ENCODE measurements around the gene NADSYN1. TPM values are rescaled to one million over a fixed set of nuclear protein-coding genes. Genes with fewer than 3 reads are reported as not detected.

NADSYN1 gene
- total RNA-seq, 2 donors from 2014 or later: 18.0 to 18.8 TPM

DNA sequence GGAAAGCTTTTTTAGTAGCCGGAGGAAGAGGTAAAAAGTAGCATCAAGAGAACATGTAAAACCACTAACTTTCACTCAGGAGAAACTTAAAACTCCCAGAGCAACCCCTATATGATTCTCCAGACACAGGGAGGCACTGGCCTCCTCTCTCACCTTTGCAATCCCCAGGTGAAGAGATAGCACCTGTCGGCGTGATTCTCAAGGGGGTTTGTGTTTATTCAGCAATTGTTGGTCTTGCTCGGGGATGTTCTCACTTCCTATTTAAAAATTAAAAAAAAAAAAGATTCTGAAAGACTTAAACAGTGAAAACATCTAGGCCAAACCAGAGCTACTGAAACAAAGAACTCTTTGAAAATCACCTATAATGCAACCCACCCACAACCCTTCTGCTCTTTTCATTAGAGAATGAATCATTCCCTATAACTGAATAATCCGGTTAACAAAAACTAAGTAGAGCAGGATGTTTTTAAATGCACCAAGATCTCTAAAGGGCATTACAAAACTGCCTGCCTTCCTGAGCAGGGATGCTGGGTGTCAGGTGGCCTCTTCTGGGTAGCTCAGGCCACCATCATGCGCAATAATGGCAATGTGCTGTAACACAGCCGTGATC, 29.7 kb upstream of the NADSYN1 start:
- H3K4me1 ChIP-seq: no peaks in the 10 kb centered on the region
- no peak overlapping the region for H3K4me3 ChIP-seq
- no peak overlapping the region for H3K27ac ChIP-seq
- no peaks in the 10 kb centered on the region for H3K27me3 ChIP-seq
- H3K9me3 ChIP-seq: no peaks in the 10 kb centered on the region
- no peaks in the 10 kb centered on the region for H3K36me3 ChIP-seq
- DNase-seq (ENCODE audit: low spot score): no peak
- TF ChIP-seq CTCF (IDR thresholded peaks at IDR 0.05): no peak

- no peak for TF ChIP-seq CTCF (IDR thresholded peaks at IDR 0.05)
Observed at GRCh38 chr11:71425409-71425808, 27.6 kb upstream of the NADSYN1 start.

GRCh38 chr11:71425860-71426259, 27.1 kb upstream of the NADSYN1 start:
- Histone ChIP-seq H3K4me3 (no peak overlapping the region), H3K4me1 (peaks cover 0 to 8% of the 10 kb centered on the region in 2 donors), H3K27ac (no peak overlapping the region), H3K9me3 (no peaks in the 10 kb centered on the region), H3K36me3 (no peaks in the 10 kb centered on the region), H3K27me3 (no peaks in the 10 kb centered on the region)
- no peak for TF ChIP-seq CTCF (IDR thresholded peaks at IDR 0.05)
- DNase-seq (ENCODE audit: low spot score): no peak

More at GRCh38 chr11:71425409-71425808, 27.6 kb upstream of the NADSYN1 start:
- Histone ChIP-seq H3K4me1 (peaks cover 0 to 8% of the 10 kb centered on the region in 2 donors), H3K4me3 (no peak overlapping the region), H3K36me3 (no peaks in the 10 kb centered on the region), H3K9me3 (no peaks in the 10 kb centered on the region), H3K27me3 (no peaks in the 10 kb centered on the region), H3K27ac (no peak overlapping the region)
- no peak for DNase-seq (ENCODE audit: low spot score)

DNA sequence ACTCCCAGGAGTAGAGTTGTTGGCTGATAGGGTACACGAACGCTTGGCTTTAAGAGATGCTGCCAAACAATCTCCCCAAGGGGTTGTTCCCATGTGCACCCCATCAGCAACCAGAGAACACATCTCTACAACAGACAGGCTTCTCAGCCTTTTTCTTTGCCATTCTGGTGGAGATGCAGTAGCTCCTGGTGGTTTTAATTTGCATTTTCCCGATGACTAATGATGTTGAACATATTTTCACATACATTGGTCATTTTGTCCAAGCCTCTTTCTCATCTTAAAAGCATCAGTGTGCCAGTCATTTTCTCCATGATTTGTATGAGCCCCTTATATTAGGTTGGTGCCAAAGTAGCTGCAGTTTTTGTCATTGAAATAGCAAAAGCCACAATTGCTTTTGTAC, 26.6 kb upstream of the NADSYN1 start:
- Histone ChIP-seq H3K4me3 (no peak overlapping the region), H3K9me3 (no peaks in the 10 kb centered on the region), H3K27me3 (no peaks in the 10 kb centered on the region), H3K4me1 (peaks cover 0 to 8% of the 10 kb centered on the region in 2 donors), H3K27ac (no peak overlapping the region), H3K36me3 (no peaks in the 10 kb centered on the region)
- no peak for TF ChIP-seq CTCF (IDR thresholded peaks at IDR 0.05)
- DNase-seq (ENCODE audit: low spot score): no peak

GRCh38 chr11:71428861-71429435, 24.1 kb upstream of the NADSYN1 start:
- no peak overlapping the region for H3K4me3 ChIP-seq
- TF ChIP-seq CTCF (IDR thresholded peaks at IDR 0.05): no peak
- DNase-seq (ENCODE audit: low spot score): peak; percentile 86
- no peaks in the 10 kb centered on the region for H3K36me3 ChIP-seq
- no peaks in the 10 kb centered on the region for H3K9me3 ChIP-seq
- H3K27me3 ChIP-seq: no peaks in the 10 kb centered on the region
- peak overlapping the region in 1 of 2 donors; percentile 37 for H3K27ac ChIP-seq
- H3K4me1 ChIP-seq: peaks cover 0 to 24% of the 10 kb centered on the region in 2 donors
